GM12878 (cell line): ENCODE measurements around the gene NRG2. TPM values are rescaled to one million over a fixed set of nuclear protein-coding genes. Genes with fewer than 3 reads are reported as not detected.

Experiments
- ATAC-seq: fragments of 200-7000 bp; cut with Tn5 transposase; 3 replicates; pipeline ENCODE4 v1.9.1; 2020; ENCODE audit warnings: mild to moderate bottlenecking, moderate library complexity
- BruUV-seq: library from RNA; stranded (reverse); fragments of 400-500 nt; replicated peaks from 2 replicates; lab custom pipeline; 2021; lab: Mats Ljungman, UMichigan
- CTCF ChIA-PET: fragments of 300-600 bp; sonication (Branson Sonifier 250); formaldehyde crosslinking; extraction: SDS; loops from one replicate; lab custom pipeline; 2021; ENCODE audit warnings: inconsistent platforms; lab: Yijun Ruan, JAX
- POLR2A ChIA-PET: fragments of 350-600 bp; formaldehyde crosslinking; extraction: SDS; loops from one replicate; lab custom pipeline; 2021; ENCODE audit warnings: inconsistent platforms; lab: Charles Lee
- RAD21 ChIA-PET: fragments of 300-600 bp; sonication (Branson Sonifier 250); formaldehyde crosslinking; loops from one replicate; lab custom pipeline; 2023; ENCODE audit warnings: antibody characterized with exemption; ENCODE audit not compliant: unreplicated experiment; lab: Charles Lee
- SMC1A ChIA-PET: fragments of 300-600 bp; sonication (Branson Sonifier 250); formaldehyde crosslinking; loops from one replicate; lab custom pipeline; 2023; ENCODE audit not compliant: unreplicated experiment, uncharacterized antibody; lab: Charles Lee
- DNase-seq: peaks from one replicate; pipeline ENCODE4 v3.0.0-alpha.2; 2011; ENCODE audit warnings: low read depth, low spot score
- FAIRE-seq: peaks from 3 replicates; lab custom pipeline; 2011; peaks lifted over from hg19 to GRCh38; lab: Jason Lieb, UNC
- H2AFZ ChIP-seq: 2 replicates; pipeline ENCODE4 v1.6.0; 2011; ENCODE audit warnings: low read depth, low read length, control low read depth; ENCODE audit not compliant: control insufficient read depth
- H3K27ac ChIP-seq: 2 replicates; pipeline ENCODE4 v1.5.1; 2011; ENCODE audit warnings: control low read depth; ENCODE audit not compliant: control insufficient read depth, insufficient read depth
- H3K27me3 ChIP-seq, 2 experiments: replicated peaks in 1 of 2; 2 replicates each; pipeline versions ENCODE4 v1.6.0 to v1.6.1; 2011; ENCODE audit warnings: low read length in 1 of 2; ENCODE audit not compliant: control insufficient read depth in 2 of 2, insufficient read depth in 2 of 2
- H3K36me3 ChIP-seq, 2 experiments: 2 replicates each; pipeline ENCODE4 v1.5.1; 2011; ENCODE audit warnings: low read length in 1 of 2; ENCODE audit not compliant: control insufficient read depth in 2 of 2, insufficient read depth in 2 of 2
- H3K4me1 ChIP-seq: 2 replicates; pipeline ENCODE4 v1.6.1; 2011; ENCODE audit warnings: mild to moderate bottlenecking, low read length, moderate library complexity, mixed read lengths; ENCODE audit not compliant: control insufficient read depth, insufficient read depth
- H3K4me2 ChIP-seq: 2 replicates; pipeline ENCODE4 v1.6.0; 2011; ENCODE audit warnings: control low read depth; ENCODE audit not compliant: control insufficient read depth, insufficient read depth
- H3K4me3 ChIP-seq: fragments of 200-600 bp; sonication (generic); 2 replicates; pipeline ENCODE4 v1.5.1; 2016
- H3K79me2 ChIP-seq: 2 replicates; pipeline ENCODE4 v1.6.0; 2011; ENCODE audit warnings: low read length; ENCODE audit not compliant: control insufficient read depth, insufficient read depth
- H3K9ac ChIP-seq: 2 replicates; pipeline ENCODE4 v1.8.0; 2011; ENCODE audit warnings: low read length, control low read depth, mixed read lengths; ENCODE audit not compliant: control insufficient read depth, insufficient read depth
- H3K9me3 ChIP-seq: replicated peaks from 3 replicates; pipeline ENCODE4 v1.5.1; 2011; ENCODE audit warnings: mild to moderate bottlenecking, low read length; ENCODE audit not compliant: control insufficient read depth, insufficient read depth
- H4K20me1 ChIP-seq: 2 replicates; pipeline ENCODE4 v1.6.0; 2011; ENCODE audit not compliant: control insufficient read depth, insufficient read depth
- BACH1 ChIP-seq: fragments of 450-650 bp; IDR thresholded peaks from 2 replicates; pipeline ENCODE4 v1.6.1; 2017; ENCODE audit warnings: mild to moderate bottlenecking, borderline replicate concordance
- BCL11A ChIP-seq: IDR thresholded peaks from 2 replicates; pipeline ENCODE4 v1.6.1; 2011; ENCODE audit warnings: low read depth, low read length
- JUND ChIP-seq: IDR thresholded peaks from 2 replicates; pipeline ENCODE4 v1.6.1; 2012; ENCODE audit warnings: low read depth, mild to moderate bottlenecking, low read length, improper control_type of control experiment, moderate library complexity
- POU2F2 ChIP-seq: IDR thresholded peaks from 3 replicates; pipeline ENCODE4 v1.6.1; 2011; ENCODE audit warnings: low read depth, mild to moderate bottlenecking, low read length, borderline replicate concordance
- RBBP5 ChIP-seq: fragments of 200-600 bp; sonication (generic); conservative IDR thresholded peaks from 2 replicates; pipeline ENCODE4 v1.6.1; 2016
- RCOR1 ChIP-seq: conservative IDR thresholded peaks from 2 replicates; pipeline ENCODE4 v1.6.1; 2012; ENCODE audit warnings: low read depth, low read length, improper control_type of control experiment
- SMAD1 ChIP-seq: fragments of 450-650 bp; IDR thresholded peaks from 2 replicates; pipeline ENCODE4 v1.6.1; 2018; ENCODE audit warnings: mild to moderate bottlenecking, low read depth; ENCODE audit not compliant: partially characterized antibody
- SMARCA5 ChIP-seq: fragments of 450-650 bp; IDR thresholded peaks from 2 replicates; pipeline ENCODE4 v1.6.1; 2017; ENCODE audit warnings: mild to moderate bottlenecking
- SMC3 ChIP-seq: IDR thresholded peaks from 2 replicates; pipeline ENCODE4 v1.6.1; 2011; ENCODE audit warnings: low read length, improper control_type of control experiment, borderline replicate concordance
- SREBF1 ChIP-seq: IDR thresholded peaks from 2 replicates; pipeline ENCODE4 v1.6.1; 2012; ENCODE audit warnings: mild to moderate bottlenecking, low read length
- SUPT20H ChIP-seq: IDR thresholded peaks from 2 replicates; pipeline ENCODE4 v1.6.1; 2011; ENCODE audit warnings: low read depth, mild to moderate bottlenecking, low read length, moderate library complexity, borderline replicate concordance; ENCODE audit not compliant: control insufficient read depth
- SUZ12 ChIP-seq: fragments of 200-600 bp; sonication (generic); IDR thresholded peaks from one replicate; pipeline ENCODE4 v1.6.1; 2018; ENCODE audit warnings: antibody characterized with exemption, mild to moderate bottlenecking; ENCODE audit not compliant: unreplicated experiment
- TAF1 ChIP-seq: IDR thresholded peaks from 2 replicates; pipeline ENCODE4 v1.6.1; 2011; ENCODE audit warnings: mild to moderate bottlenecking, low read depth, low read length, borderline replicate concordance
- ZNF384 ChIP-seq: IDR thresholded peaks from 2 replicates; pipeline ENCODE4 v1.6.1; 2012; ENCODE audit warnings: low read depth, mild to moderate bottlenecking, low read length, improper control_type of control experiment, borderline replicate concordance
- ZNF622 ChIP-seq: fragments of 450-650 bp; IDR thresholded peaks from 2 replicates; pipeline ENCODE4 v1.6.1; 2017; ENCODE audit warnings: mild to moderate bottlenecking, inconsistent platforms
- WGBS: methylation state at CpG from one replicate; pipeline ENCODE4 v1.1.6; 2016; ENCODE audit warnings: low lambda C conversion rate; ENCODE audit not compliant: insufficient replicate concordance, insufficient coverage; ENCODE audit errors: missing lambda C conversion rate; 5-methylcytosine and 5-hydroxymethylcytosine counted together
- in situ Hi-C: fragments of 300-500 bp; cut with MboI; formaldehyde crosslinking; loops from 9 replicates; pipeline ENCODE4 v1.14.3; 2018; ENCODE audit warnings: mixed read lengths
- intact Hi-C: fragments of 100-400 bp; cut with micrococcal nuclease; formaldehyde crosslinking; loops from one replicate; pipeline ENCODE4 v1.14.2; 2022; ENCODE audit not compliant: unreplicated experiment
- polyA plus RNA-seq, 11 experiments: library from polyadenylated mRNA; depleted of rRNA in 4 of 11; unstranded in 6 of 11; stranded (reverse) in 5 of 11; fragments of >200 nt; fragmentation: Nextera tagmentation in 4 of 11; fragmentation: Illumina TruSeq in 1 of 11; extraction: Ambion mirVana in 4 of 11; extraction: Trizol in 1 of 11; gene quantifications; 1 replicate in 1 of 11; 2 replicates in 10 of 11; pipeline versions ENCODE4 v1.2.1 to v1.2.3, GENCODE V29; 2011 to 2016; ENCODE audit warnings: inconsistent platforms in 2 of 11, missing spikeins in 2 of 11, low read depth in 1 of 11
- total RNA-seq, 4 experiments: library from RNA; depleted of rRNA in 3 of 4; stranded (reverse); fragments of >200 nt in 3 of 4; fragmentation: Illumina TruSeq in 1 of 4; extraction: Trizol in 1 of 4; gene quantifications; 2 replicates each; pipeline versions ENCODE4 v1.2.1 to v1.2.3, GENCODE V29; 2013 to 2021
- TF ChIP-seq, protein P1 (sequence below): fragments of 450-650 bp; IDR thresholded peaks from 2 replicates; pipeline ENCODE4 v1.6.1; 2017; ENCODE audit warnings: borderline replicate concordance
- TF ChIP-seq, protein P2 (sequence below): fragments of 450-650 bp; formaldehyde crosslinking; IDR thresholded peaks from 2 replicates; pipeline ENCODE4 v1.5.0; 2022; ENCODE audit warnings: mild to moderate bottlenecking, missing genetic modification characterization
- TF ChIP-seq, protein P3 (sequence below): IDR thresholded peaks from 2 replicates; pipeline ENCODE4 v1.6.1; 2012; ENCODE audit warnings: low read depth, low read length, improper control_type of control experiment

Gene NRG2
- total and polyA plus RNA-seq, 10 of the 15 experiments (the other 5 are each of a cell fraction or from before 2014, with no cell fraction given) = 0.10 to 21.7 (median 9.6) TPM

DNA sequence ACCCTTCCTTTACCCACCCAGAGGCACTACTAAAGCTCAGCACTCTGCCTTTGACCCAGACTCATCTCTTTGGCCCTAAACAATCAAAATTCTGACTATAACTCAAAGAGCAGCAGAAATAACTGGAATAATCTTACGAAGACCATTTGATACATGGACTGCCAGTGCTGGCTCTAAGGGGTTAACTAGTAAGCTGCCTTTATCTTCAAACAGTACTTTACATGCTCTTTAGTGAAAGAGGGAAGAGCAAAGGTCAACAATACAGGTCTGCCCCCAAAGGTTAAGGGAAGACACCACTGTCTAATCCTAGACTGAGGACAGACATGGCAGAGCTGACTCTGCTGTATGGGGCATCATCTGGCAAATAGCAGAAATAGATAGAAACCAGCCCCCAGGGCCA, 45.8 kb downstream of the NRG2 start:
- in situ Hi-C loops = no loop called here

More for the DNA sequence above, 45.8 kb downstream of the NRG2 start:
- no peak overlapping the region for H3K9ac ChIP-seq
- peaks cover 3% of the 10 kb centered on the region for H3K79me2 ChIP-seq
- FAIRE-seq (no peak), ATAC-seq (peak; percentile 32; the same call in 2 of the 3 replicates), DNase-seq (no peak)
- TF ChIP-seq SUPT20H (no peak), TAF1 (no peak), SREBF1 (no peak), BCL11A (no peak), SMARCA5 (no peak), JUND (no peak), RBBP5 (no peak), SMAD1 (no peak), SMC3 (no peak), ZNF384 (no peak), ZNF622 (no peak), BACH1 (no peak), SUZ12 (no peak), POU2F2 (no peak), RCOR1 (no peak)
- TF ChIP-seq, protein P1, sequence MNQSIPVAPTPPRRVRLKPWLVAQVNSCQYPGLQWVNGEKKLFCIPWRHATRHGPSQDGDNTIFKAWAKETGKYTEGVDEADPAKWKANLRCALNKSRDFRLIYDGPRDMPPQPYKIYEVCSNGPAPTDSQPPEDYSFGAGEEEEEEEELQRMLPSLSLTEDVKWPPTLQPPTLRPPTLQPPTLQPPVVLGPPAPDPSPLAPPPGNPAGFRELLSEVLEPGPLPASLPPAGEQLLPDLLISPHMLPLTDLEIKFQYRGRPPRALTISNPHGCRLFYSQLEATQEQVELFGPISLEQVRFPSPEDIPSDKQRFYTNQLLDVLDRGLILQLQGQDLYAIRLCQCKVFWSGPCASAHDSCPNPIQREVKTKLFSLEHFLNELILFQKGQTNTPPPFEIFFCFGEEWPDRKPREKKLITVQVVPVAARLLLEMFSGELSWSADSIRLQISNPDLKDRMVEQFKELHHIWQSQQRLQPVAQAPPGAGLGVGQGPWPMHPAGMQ = no peak
- TF ChIP-seq, protein P2, sequence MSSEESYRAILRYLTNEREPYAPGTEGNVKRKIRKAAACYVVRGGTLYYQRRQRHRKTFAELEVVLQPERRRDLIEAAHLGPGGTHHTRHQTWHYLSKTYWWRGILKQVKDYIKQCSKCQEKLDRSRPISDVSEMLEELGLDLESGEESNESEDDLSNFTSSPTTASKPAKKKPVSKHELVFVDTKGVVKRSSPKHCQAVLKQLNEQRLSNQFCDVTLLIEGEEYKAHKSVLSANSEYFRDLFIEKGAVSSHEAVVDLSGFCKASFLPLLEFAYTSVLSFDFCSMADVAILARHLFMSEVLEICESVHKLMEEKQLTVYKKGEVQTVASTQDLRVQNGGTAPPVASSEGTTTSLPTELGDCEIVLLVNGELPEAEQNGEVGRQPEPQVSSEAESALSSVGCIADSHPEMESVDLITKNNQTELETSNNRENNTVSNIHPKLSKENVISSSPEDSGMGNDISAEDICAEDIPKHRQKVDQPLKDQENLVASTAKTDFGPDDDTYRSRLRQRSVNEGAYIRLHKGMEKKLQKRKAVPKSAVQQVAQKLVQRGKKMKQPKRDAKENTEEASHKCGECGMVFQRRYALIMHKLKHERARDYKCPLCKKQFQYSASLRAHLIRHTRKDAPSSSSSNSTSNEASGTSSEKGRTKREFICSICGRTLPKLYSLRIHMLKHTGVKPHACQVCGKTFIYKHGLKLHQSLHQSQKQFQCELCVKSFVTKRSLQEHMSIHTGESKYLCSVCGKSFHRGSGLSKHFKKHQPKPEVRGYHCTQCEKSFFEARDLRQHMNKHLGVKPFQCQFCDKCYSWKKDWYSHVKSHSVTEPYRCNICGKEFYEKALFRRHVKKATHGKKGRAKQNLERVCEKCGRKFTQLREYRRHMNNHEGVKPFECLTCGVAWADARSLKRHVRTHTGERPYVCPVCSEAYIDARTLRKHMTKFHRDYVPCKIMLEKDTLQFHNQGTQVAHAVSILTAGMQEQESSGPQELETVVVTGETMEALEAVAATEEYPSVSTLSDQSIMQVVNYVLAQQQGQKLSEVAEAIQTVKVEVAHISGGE (CRISPR knock-in tag) = no peak
- TF ChIP-seq, protein P3, sequence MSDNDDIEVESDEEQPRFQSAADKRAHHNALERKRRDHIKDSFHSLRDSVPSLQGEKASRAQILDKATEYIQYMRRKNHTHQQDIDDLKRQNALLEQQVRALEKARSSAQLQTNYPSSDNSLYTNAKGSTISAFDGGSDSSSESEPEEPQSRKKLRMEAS = no peak
- RAD21 ChIA-PET = interaction anchor here (0.8 to 4.4 kb wide), 2 partner anchors 28 to 43 kb away, joined by 5 to 18 read pairs; no protein-coding TSS in a partner anchor
- H4K20me1 ChIP-seq = no peaks in the 10 kb centered on the region
- no TSS peak for BruUV-seq
- no peak overlapping the region for H2AFZ ChIP-seq
- 95% methylated on average over 1 of the region's 1 CpG for WGBS
- no peak overlapping the region for H3K27ac ChIP-seq
- H3K9me3 ChIP-seq = no peaks in the 10 kb centered on the region
- intact Hi-C loops = no loop called here
- no peaks in the 10 kb centered on the region for H3K27me3 ChIP-seq
- CTCF ChIA-PET = interaction anchor here (1.6 to 10.1 kb wide), 3 partner anchors 28 to 222 kb away, joined by 5 to 88 read pairs (median 7); no protein-coding TSS in a partner anchor
- SMC1A ChIA-PET = interaction anchor here (0.7 to 2.2 kb wide), 10 partner anchors 10 to 86 kb away, joined by 3 to 8 read pairs (median 4); no protein-coding TSS in a partner anchor
- H3K4me1 ChIP-seq = peaks cover 7% of the 10 kb centered on the region
- POLR2A ChIA-PET = interaction anchor here (0.7 to 2.7 kb wide), 3 partner anchors 11 to 30 kb away, joined by 3 to 10 read pairs (median 3); no protein-coding TSS in a partner anchor
- no peak overlapping the region for H3K4me2 ChIP-seq
- no peak overlapping the region for H3K4me3 ChIP-seq
- H3K36me3 ChIP-seq = no peaks in the 10 kb centered on the region
